HG03520 (cell line): Measurements from ENCODE around the gene CIDEC.
"Not testable (repeated sequence)": the region's sequence is repeated elsewhere in the genome, so short reads cannot be mapped to it uniquely, and the experiment has no call there.

Experiments
- ATAC-seq: cut with Tn5 transposase; IDR thresholded peaks from one replicate; pipeline ENCODE4 v1.9.1; 2021; ENCODE audit warnings: mild to moderate bottlenecking, moderate library complexity; ENCODE audit not compliant: unreplicated experiment

CIDEC gene

DNA sequence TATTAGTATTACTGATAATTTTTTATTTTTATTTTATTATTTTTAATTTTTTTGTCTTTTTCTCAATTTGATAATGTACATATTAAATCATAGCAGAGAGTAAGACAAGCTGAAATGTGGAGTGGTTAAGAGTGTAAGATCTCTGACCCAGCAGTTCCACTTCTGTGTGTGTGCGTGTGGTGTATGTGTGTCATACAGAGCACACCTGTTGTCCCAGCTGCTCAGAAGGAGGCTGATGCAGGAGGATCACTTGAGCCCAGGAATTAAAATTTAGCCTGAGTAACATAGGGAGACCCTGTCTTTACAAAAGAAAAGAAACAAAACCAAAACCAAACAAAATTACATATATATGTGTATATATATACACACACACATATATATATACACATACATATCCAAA is 1.4 kb upstream of the CIDEC start:
- no peak for ATAC-seq

DNA sequence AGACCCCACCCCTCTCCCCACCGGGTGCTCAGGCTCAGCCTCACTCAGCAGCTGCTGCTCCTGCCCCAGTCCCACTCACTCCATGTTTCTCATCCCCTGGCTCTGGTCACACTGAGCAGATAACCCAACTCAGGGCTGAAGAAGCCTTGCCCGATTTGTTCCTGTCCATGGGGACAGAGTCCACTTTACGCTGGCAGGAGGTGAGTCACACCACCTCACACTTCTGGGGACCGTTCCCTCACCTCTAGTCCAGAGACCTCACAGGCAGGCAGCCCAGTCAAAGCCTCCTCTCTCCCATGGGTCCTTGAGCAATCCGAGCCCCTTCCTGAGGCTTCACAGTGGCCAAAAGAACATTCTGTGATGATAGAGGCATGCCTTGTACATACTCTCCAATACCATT is 1.4 kb downstream of the CIDEC start:
- no peak for ATAC-seq

DNA sequence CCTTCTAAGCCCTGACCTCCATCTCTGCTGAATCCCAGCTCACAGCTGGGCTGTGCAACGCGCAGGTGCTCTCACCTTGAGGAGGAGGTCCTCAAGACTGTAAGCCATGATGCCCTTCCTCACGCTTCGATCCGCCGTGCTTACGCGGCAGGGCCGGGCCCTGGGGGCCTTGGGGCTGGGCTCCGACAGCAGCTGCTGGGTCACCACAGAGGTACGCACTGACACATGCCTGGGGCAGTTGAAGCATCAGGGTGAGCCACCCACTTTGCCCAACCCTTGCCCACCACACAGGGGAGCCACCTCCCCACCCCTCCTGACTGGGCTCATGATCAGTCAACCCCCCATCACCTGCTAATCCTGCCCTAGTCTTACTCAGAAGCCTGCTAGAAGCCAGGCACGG is 3.1 kb downstream of the CIDEC start:
- no peak for ATAC-seq

DNA sequence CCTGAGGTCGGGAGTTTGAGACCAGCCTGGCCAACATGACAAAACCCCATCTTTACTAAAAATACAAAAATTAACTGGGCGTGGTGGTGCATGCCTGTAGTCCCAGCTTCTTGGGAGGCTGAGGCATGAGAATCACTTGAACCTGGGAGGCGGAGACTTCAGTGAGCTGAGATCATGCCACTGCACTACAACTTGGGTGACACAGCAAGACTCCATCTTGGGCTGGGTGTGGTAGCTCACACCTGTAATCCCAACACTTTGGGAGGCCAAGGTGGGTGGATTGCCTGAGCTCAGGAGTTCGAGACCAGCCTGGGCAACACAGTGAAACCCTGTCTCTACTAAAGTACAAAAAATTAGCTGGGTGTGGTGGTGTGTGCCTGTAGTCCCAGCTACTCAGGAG is 3.8 kb downstream of the CIDEC start:
- ATAC-seq = not testable (repeated sequence)

- ATAC-seq = no peak
Measured at GRCh38 chr3:9875448-9875847, 4.6 kb downstream of the CIDEC start.

DNA sequence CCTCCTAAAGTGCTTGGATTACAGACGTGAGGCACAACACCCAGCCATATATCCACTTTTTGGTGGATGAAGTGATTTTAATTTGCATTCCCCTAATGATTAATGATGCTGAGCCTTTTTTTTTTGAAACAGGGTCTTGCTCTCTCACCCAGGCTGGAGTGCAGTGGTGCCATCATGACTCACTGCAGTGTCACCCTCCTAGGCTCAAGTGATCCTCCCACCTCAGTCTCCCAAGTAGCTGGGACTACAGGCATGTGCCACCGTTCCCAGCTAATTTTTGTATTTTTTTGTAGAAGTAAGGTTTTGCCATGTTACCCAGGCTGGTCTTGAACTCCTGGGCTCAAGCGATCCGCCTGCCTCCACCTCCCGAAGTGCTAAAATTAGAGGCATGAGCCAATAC is 8.0 kb downstream of the CIDEC start:
- ATAC-seq = not testable (repeated sequence)

DNA sequence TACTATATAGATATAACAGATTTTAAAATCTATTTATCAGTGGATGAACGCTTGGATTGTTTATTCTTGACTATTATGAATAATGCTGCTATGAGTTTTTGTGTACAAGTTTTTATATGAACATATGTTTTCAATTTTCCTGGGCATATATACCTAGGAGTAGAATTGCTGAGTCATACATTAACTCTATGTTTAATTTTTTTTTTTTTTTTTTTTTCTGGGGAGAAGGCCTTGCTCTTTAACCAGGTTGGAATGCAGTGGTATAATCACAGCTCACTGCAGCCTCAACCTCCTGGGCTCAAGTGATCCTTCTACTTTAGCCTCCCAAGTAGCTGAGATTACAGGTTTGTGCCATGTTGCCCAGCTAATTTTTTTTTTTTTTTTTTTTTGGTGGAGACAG is 9.1 kb downstream of the CIDEC start:
- ATAC-seq = no peak

DNA sequence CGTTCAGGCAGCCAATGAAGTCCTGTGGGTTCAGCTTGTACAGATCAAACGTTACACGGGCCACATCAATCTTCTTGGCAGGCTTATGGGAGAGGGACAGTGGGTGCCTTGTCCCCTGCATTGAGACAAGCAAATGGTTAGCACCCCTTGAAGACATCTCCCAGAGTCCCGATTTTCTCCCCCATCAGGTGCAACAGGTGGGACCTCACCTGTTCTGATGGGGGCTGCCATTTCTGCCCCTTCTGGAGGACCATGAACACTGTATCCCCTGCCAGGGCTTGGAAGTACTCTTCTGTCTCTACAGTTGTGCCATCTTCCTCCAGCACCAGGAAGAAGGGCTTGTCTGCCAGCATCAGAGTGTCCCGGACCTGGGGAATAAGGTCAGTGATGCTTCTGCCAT is 10.1 kb downstream of the CIDEC start:
- ATAC-seq = no peak

- ATAC-seq = no peak
Measured at GRCh38 chr3:9867106-9867505, 12.9 kb downstream of the CIDEC start.

DNA sequence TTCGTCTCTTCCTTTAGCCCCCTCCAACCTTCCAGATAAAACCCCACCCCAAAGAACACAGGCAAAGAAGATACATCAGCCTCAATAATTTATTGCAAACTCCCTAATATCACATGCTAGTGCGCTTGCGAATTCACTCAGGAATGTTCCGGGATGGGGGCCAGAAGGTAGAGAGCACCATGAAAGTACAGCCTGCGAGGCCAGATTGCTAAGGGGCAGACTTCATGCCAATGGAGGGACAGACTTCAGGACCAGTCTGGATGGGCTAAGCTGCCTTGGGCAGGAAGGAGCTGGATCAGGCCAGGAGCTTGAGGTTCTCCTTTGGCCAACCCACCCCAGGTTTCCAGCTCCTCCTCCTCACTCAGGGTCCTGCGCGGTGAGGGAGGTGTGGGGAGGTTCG is 13.4 kb downstream of the CIDEC start:
- no peak for ATAC-seq

DNA sequence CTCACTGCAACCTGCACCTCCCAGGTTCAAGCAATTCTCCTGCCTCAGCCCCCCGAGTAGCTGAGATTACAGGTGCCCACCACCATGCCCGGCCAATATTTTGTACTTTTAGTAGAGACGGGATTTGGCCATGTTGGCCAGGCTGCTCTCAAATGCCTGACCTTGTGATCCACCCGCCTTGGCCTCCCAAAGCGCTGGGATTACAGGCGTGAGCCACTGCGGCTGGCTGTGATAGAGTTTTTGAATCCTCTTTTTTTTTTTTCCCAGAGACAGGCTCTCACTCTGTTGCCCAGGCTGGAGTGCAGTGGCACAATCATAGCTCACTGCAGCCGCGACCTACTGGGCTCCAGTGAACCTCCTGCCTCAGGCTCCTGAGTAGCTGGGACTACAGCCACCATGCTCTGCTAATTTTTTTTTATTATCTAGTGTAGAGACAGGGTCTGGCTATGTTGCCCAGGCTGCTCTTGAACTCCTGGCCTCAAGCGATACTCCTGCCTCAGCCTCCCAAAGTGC is 14.9 kb downstream of the CIDEC start:
- not testable (repeated sequence) for ATAC-seq

- ATAC-seq = no peak
Measured at GRCh38 chr3:9864200-9864927, 15.7 kb downstream of the CIDEC start.

DNA sequence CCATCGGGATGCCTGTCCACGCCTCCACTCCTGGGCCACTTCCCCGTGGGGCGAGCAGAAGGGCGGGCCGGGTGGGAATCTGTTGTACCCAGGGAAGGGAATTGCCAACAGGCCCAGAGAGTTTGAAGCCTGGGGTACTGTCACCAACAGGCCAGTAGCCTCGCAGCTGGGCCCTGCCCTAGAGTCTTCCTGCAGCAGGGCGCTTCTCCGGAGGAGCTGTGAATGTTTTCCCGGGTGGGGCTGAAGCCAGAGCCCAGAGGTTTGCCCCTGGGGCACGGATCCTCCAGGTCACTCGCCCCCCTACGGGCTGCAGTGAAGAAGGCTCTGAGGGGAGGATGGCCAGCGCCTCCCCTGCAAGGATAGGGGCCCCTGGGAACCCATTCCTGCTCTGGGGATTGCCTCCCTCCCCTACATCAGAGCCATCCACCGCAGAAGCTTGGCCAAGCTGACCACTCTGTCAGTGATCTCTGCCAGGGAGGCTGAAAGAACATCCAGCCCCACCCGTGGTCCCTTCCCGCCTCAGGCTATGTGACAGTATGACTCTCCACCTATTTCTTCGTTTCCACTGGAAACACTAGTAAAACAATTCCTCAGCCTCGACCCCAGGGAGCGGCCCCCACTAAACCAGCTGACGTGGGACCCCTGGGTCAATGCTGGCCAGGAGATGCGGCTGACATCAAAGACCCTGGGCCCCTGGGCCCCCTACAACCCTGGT is 16.8 kb downstream of the CIDEC start:
- no peak for ATAC-seq

DNA sequence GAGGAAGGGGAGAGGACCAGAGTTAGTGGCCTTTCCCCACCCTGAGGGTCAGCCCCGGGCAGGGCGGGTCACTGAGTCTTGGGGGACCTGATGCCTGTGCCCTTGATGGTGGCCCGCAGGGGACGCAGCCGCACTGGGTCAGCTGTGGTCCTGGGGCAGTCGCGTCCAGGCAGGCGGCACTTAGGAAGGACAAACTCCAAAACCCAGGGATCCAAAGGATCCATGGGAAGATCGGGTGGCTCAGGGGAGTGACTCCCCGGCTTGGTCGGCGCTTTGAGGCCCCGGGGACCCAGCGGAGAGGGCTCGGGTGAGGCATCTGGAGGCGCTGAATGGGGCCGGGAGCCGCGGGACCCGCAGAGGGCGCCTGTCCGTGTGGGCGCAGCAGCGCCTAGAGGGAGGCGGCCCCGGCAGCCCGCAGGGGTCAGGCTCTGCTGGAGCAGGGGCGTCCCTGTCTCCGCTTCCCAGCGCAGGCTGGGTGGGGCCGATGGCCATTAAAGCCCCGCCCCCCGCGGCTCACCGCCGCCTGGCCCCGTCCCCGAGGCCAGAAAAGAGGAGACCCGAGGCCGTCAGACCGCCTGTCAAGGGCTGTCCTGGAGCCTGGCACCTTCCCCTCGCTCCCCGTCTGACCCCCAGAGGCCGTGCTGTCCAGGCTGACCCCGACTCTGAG is 17.5 kb downstream of the CIDEC start:
- no peak for ATAC-seq

- no peak for ATAC-seq
Measured at GRCh38 chr3:9861626-9862130, 18.4 kb downstream of the CIDEC start.

GRCh38 chr3:9861201-9861600 is 18.9 kb downstream of the CIDEC start:
- ATAC-seq = no peak

- no peak for ATAC-seq
Measured at GRCh38 chr3:9859530-9860025, 20.5 kb downstream of the CIDEC start.

- no peak for ATAC-seq
Measured at GRCh38 chr3:9855594-9855993, 24.5 kb downstream of the CIDEC start.

- not testable (repeated sequence) for ATAC-seq
Measured at GRCh38 chr3:9854291-9854940, 25.6 kb downstream of the CIDEC start.

GRCh38 chr3:9852528-9852927 is 27.5 kb downstream of the CIDEC start:
- ATAC-seq = no peak

DNA sequence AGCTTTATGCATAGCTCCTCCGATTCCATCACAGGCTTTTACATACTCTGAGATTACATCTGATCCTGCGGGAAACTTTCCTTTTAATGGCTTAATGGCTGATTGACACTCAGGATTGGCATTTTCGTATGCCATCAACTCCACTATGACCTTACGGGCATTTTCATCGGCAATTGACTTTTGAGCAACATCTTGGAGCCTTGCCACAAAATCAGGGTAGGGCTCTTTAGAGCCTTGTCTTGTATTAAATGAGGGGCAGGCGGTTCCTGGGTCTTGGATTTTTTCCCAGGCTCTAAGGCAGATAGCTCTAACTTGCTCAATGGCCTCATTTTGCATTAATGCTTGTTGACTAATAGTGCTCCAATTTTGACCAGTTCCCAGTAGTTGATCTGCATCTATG is 28.1 kb downstream of the CIDEC start:
- ATAC-seq = not testable (repeated sequence)
